Right atrium auricular region (tissue), 2 donors: ENCODE measurements around the gene PIK3R2. TPM values are rescaled to one million over a fixed set of nuclear protein-coding genes. Genes with fewer than 3 reads are reported as not detected.
A peak's percentile ranks its signal among the peaks of the same experiment; 100 is the strongest.

Experiments
- DNase-seq: peaks from one replicate; pipeline ENCODE4 v3.0.0-alpha.2; 2019; ENCODE audit warnings: low spot score
- H3K27ac ChIP-seq, 2 donors: fragments of 200-600 bp; sonication (generic); 1 replicate in 1 of 2; 2 replicates in 1 of 2; pipeline ENCODE4 v1.5.1; 2016 to 2019
- H3K27me3 ChIP-seq, 2 donors: fragments of 200-600 bp; sonication (generic); one replicate each; pipeline versions ENCODE4 v1.5.1 to v1.6.0; 2017 to 2019
- H3K36me3 ChIP-seq: fragments of 200-600 bp; sonication (generic); one replicate; pipeline ENCODE4 v1.5.1; 2016
- H3K4me1 ChIP-seq, 2 donors: fragments of 200-600 bp; sonication (generic); one replicate each; pipeline versions ENCODE4 v1.5.1 to v1.6.0; 2017 to 2019
- H3K4me3 ChIP-seq, 2 donors: fragments of 200-600 bp; sonication (generic); 1 replicate in 1 of 2; 2 replicates in 1 of 2; pipeline ENCODE4 v1.5.1; 2017 to 2019; ENCODE audit warnings: mild to moderate bottlenecking in 1 of 2, moderate library complexity in 1 of 2
- H3K9me3 ChIP-seq, 2 donors: fragments of 200-600 bp; sonication (generic); one replicate each; pipeline ENCODE4 v1.5.1; 2019
- CTCF ChIP-seq, 2 donors: fragments of 200-600 bp; sonication (generic); IDR thresholded peaks; one replicate each; pipeline ENCODE4 v1.5.1; 2019; ENCODE audit warnings: antibody characterized with exemption in 2 of 2
- total RNA-seq, 2 donors: library from RNA; depleted of rRNA; stranded (reverse); fragments of >200 nt; gene quantifications; one replicate each; pipeline ENCODE4 v1.1.0, GENCODE V29; 2016

Gene PIK3R2
- total RNA-seq, 2 donors from 2014 or later, result 18.7 to 19.0 TPM

GRCh38 chr19:18193388-18194180 lies 40.6 kb downstream of the PIK3R2 start:
- DNase-seq, result no peak
- H3K4me1 ChIP-seq, result peaks cover 0 to 22% of the 10 kb centered on the region in 2 donors
- H3K27ac ChIP-seq, result peak overlapping the region; percentile 79 to 84
- H3K27me3 ChIP-seq, result no peaks in the 10 kb centered on the region
- TF ChIP-seq CTCF (IDR thresholded peaks at IDR 0.05), result no peak
- H3K9me3 ChIP-seq, result no peaks in the 10 kb centered on the region
- H3K36me3 ChIP-seq, result peaks cover 25% of the 10 kb centered on the region
- H3K4me3 ChIP-seq, result peak overlapping the region; percentile 56 to 96

- DNase-seq, result no peak
- Histone ChIP-seq H3K4me3 (peak overlapping the region; percentile 56 to 96), H3K27me3 (no peaks in the 10 kb centered on the region), H3K9me3 (no peaks in the 10 kb centered on the region), H3K36me3 (peaks cover 29% of the 10 kb centered on the region), H3K27ac (peak overlapping the region in 1 of 2 donors; percentile 42), H3K4me1 (peaks cover 0 to 22% of the 10 kb centered on the region in 2 donors)
- no peak for TF ChIP-seq CTCF (IDR thresholded peaks at IDR 0.05)
Measured at GRCh38 chr19:18194181-18194530, 41.2 kb downstream of the PIK3R2 start.

GRCh38 chr19:18194554-18195238 lies 41.7 kb downstream of the PIK3R2 start:
- peaks cover 0 to 22% of the 10 kb centered on the region in 2 donors for H3K4me1 ChIP-seq
- no peak overlapping the region for H3K4me3 ChIP-seq
- H3K36me3 ChIP-seq, result peaks cover 33% of the 10 kb centered on the region
- DNase-seq, result no peak
- no peaks in the 10 kb centered on the region for H3K27me3 ChIP-seq
- no peak for TF ChIP-seq CTCF (IDR thresholded peaks at IDR 0.05)
- H3K27ac ChIP-seq, result peak overlapping the region in 1 of 2 donors; percentile 42
- H3K9me3 ChIP-seq, result no peaks in the 10 kb centered on the region

GRCh38 chr19:18196511-18196845 lies 43.5 kb downstream of the PIK3R2 start:
- Histone ChIP-seq H3K27me3 (no peaks in the 10 kb centered on the region), H3K36me3 (peaks cover 39% of the 10 kb centered on the region), H3K9me3 (no peaks in the 10 kb centered on the region), H3K4me3 (no peak overlapping the region), H3K4me1 (peaks cover 0 to 22% of the 10 kb centered on the region in 2 donors), H3K27ac (no peak overlapping the region)
- DNase-seq, result no peak
- TF ChIP-seq CTCF (IDR thresholded peaks at IDR 0.05), result no peak

- H3K27ac ChIP-seq, result no peak overlapping the region
- no peak overlapping the region for H3K4me3 ChIP-seq
- no peak for TF ChIP-seq CTCF (IDR thresholded peaks at IDR 0.05)
- H3K36me3 ChIP-seq, result peaks cover 39% of the 10 kb centered on the region
- H3K9me3 ChIP-seq, result no peaks in the 10 kb centered on the region
- DNase-seq, result no peak
- H3K27me3 ChIP-seq, result no peaks in the 10 kb centered on the region
- H3K4me1 ChIP-seq, result peaks cover 0 to 20% of the 10 kb centered on the region in 2 donors
Measured at GRCh38 chr19:18197306-18197705, 44.3 kb downstream of the PIK3R2 start.
